ENCODE measurements around the gene MAP6D1.

Gene MAP6D1

DNA sequence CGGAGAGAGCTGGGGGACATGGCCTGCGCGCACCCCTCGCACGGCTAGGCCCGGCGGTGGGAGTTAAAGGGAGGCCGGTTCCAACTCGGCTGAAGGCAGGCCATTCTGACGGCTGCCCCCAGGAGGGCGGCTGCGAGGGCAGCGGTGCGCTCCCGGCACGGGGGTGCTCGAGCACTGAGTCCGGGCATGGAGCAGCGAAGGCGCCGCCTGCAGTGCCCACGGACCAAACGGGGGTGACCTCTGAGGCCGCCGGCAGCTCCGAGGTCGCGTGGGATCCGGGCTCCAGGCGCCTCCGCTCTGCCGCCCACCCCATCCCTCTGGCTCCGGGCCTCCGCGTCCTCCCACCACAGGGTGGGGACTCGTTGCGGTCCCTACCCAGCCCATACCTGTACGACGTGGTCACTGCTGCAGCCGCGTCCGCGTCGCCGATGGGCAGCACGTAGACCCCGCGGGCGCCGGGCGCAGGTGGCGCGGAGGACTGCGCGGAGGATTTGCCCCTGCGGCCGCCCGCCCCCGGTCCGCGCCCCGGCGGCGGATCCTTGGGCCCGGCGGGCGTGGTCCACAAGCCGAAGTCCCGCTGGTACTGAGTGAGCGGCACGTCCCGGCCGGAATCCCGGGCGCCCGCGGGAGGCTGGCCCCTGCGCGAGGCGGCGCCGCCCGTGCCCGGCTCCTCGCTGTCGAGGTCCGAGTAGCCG is 469 bp downstream of the MAP6D1 start:
- H3K27ac ChIP-seq = no peak overlapping the region
- H3K9ac ChIP-seq = no peak overlapping the region
- H3K36me3 ChIP-seq (ENCODE audit: insufficient read depth) = no peaks in the 10 kb centered on the region

DNA sequence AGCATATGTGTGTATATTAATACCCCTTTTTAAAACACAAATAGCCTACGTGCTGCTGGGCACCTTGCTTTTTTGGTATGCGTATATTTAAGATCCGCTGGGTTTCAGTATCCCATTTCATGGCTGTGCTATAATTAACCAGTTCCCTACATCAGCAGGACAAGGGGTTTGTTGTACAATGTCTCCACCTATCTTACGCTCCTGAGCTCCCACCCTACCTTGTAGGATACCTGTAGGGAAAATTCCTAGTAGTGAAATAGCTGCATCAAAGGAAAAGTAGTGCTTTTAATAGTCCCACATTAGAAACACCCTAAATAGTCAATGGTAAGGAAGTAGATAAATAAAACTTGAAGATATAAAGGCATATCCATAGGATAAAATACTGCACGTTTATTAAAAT is 1.4 kb downstream of the MAP6D1 start:
- no peak overlapping the region for H3K4me3 ChIP-seq (IDR thresholded peaks at IDR 0.05; ENCODE audit: insufficient read depth, low read depth, low read length)
- H3K27me3 ChIP-seq (ENCODE audit: insufficient read depth, low read depth) = no peaks in the 10 kb centered on the region
- H2AFZ ChIP-seq (ENCODE audit: low read depth) = no peak overlapping the region
- no peaks in the 10 kb centered on the region for H4K20me1 ChIP-seq (ENCODE audit: insufficient read depth)
- H3K4me2 ChIP-seq = no peak overlapping the region
- no peak overlapping the region for H3K9ac ChIP-seq
- no peak overlapping the region for H3K27ac ChIP-seq
- no peaks in the 10 kb centered on the region for H3K36me3 ChIP-seq (ENCODE audit: insufficient read depth)
- no peaks in the 10 kb centered on the region for H3K4me1 ChIP-seq (ENCODE audit: low read depth, poor library complexity, severe bottlenecking)
- TF ChIP-seq, protein P1, sequence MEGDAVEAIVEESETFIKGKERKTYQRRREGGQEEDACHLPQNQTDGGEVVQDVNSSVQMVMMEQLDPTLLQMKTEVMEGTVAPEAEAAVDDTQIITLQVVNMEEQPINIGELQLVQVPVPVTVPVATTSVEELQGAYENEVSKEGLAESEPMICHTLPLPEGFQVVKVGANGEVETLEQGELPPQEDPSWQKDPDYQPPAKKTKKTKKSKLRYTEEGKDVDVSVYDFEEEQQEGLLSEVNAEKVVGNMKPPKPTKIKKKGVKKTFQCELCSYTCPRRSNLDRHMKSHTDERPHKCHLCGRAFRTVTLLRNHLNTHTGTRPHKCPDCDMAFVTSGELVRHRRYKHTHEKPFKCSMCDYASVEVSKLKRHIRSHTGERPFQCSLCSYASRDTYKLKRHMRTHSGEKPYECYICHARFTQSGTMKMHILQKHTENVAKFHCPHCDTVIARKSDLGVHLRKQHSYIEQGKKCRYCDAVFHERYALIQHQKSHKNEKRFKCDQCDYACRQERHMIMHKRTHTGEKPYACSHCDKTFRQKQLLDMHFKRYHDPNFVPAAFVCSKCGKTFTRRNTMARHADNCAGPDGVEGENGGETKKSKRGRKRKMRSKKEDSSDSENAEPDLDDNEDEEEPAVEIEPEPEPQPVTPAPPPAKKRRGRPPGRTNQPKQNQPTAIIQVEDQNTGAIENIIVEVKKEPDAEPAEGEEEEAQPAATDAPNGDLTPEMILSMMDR (conservative IDR thresholded peaks at IDR 0.05; ENCODE audit: low read depth, low read length) = no peak
- H3K79me2 ChIP-seq (ENCODE audit: insufficient read depth, low read depth) = no peaks in the 10 kb centered on the region

More for the DNA sequence above, 469 bp downstream of the MAP6D1 start:
- Histone ChIP-seq H2AFZ (ENCODE audit: low read depth) (no peak overlapping the region), H3K4me2 (no peak overlapping the region), H3K27me3 (ENCODE audit: insufficient read depth, low read depth) (no peaks in the 10 kb centered on the region), H4K20me1 (ENCODE audit: insufficient read depth) (no peaks in the 10 kb centered on the region), H3K4me3 (IDR thresholded peaks at IDR 0.05; ENCODE audit: insufficient read depth, low read depth, low read length) (no peak overlapping the region), H3K79me2 (ENCODE audit: insufficient read depth, low read depth) (no peaks in the 10 kb centered on the region), H3K4me1 (ENCODE audit: low read depth, poor library complexity, severe bottlenecking) (no peaks in the 10 kb centered on the region)
- TF ChIP-seq, protein P1 (conservative IDR thresholded peaks at IDR 0.05; ENCODE audit: low read depth, low read length) = no peak

DNA sequence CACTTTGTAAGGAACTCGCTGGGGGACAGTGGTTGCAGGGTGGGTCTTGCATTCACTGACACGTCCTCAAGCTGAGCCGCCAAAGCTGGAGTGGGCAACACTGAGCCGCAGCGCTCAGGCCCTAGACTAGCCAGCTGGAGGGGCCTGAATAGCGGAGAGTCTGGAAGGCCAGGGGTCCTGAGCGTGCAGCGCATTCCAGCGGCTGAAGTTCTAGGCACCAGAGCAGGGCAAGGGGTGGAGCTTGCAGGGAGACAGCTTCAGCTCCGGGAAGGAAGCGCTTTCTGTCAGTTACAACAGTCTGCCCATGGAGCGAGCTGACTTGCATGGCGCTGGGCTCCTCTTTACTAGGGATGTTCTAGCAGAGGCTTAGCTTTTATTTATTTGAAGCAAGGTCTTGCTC is 2.7 kb downstream of the MAP6D1 start:
- no peak overlapping the region for H3K27ac ChIP-seq
- H4K20me1 ChIP-seq (ENCODE audit: insufficient read depth) = no peaks in the 10 kb centered on the region
- H3K79me2 ChIP-seq (ENCODE audit: insufficient read depth, low read depth) = no peaks in the 10 kb centered on the region
- H3K4me1 ChIP-seq (ENCODE audit: low read depth, poor library complexity, severe bottlenecking) = no peaks in the 10 kb centered on the region
- H3K4me2 ChIP-seq = no peak overlapping the region
- H3K27me3 ChIP-seq (ENCODE audit: insufficient read depth, low read depth) = no peaks in the 10 kb centered on the region
- H3K9ac ChIP-seq = no peak overlapping the region
- TF ChIP-seq, protein P1 (conservative IDR thresholded peaks at IDR 0.05; ENCODE audit: low read depth, low read length) = no peak
- H3K36me3 ChIP-seq (ENCODE audit: insufficient read depth) = no peaks in the 10 kb centered on the region
- no peak overlapping the region for H2AFZ ChIP-seq (ENCODE audit: low read depth)
- H3K4me3 ChIP-seq (IDR thresholded peaks at IDR 0.05; ENCODE audit: insufficient read depth, low read depth, low read length) = no peak overlapping the region

DNA sequence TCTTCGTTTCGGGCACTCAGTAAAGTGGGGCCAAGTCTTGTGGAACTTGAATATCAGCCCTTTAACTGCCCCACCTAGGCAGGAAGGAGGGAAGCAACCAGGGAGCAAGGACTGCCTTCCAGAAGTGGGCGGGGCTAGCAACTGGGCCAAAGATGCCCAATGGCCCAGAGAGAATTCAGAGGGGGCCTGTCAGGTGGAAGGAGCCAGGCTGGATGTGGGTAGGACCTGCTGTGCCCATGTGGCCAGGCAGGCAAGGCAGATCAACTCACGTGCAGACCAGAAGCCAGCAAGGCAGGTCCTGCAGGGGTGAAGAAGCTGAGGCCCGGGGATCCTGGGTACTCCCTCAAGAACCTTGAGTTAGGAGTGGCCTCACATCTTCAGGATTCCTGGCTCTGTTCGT is 5.5 kb downstream of the MAP6D1 start:
- TF ChIP-seq, protein P1 (conservative IDR thresholded peaks at IDR 0.05; ENCODE audit: low read depth, low read length) = no peak
- Histone ChIP-seq H3K79me2 (ENCODE audit: insufficient read depth, low read depth) (no peaks in the 10 kb centered on the region), H3K27me3 (ENCODE audit: insufficient read depth, low read depth) (no peaks in the 10 kb centered on the region), H3K4me1 (ENCODE audit: low read depth, poor library complexity, severe bottlenecking) (no peaks in the 10 kb centered on the region), H3K36me3 (ENCODE audit: insufficient read depth) (no peaks in the 10 kb centered on the region), H2AFZ (ENCODE audit: low read depth) (no peak overlapping the region), H3K9ac (no peak overlapping the region), H3K27ac (no peak overlapping the region), H3K4me3 (IDR thresholded peaks at IDR 0.05; ENCODE audit: insufficient read depth, low read depth, low read length) (no peak overlapping the region), H3K4me2 (no peak overlapping the region), H4K20me1 (ENCODE audit: insufficient read depth) (no peaks in the 10 kb centered on the region)
